Islet precursor cell (in vitro differentiated cells): ENCODE results near the gene NPHP4.

Experiments used
- DNase-seq: peaks from one replicate; pipeline ENCODE4 v3.0.0-alpha.2; 2018

The NPHP4 gene

GRCh38 chr1:5949085-5949760 lies 43.0 kb downstream of the NPHP4 start:
- peak; percentile 51 for DNase-seq

- no peak for DNase-seq
Observed at GRCh38 chr1:5948681-5949005, 43.6 kb downstream of the NPHP4 start.

GRCh38 chr1:5947978-5948680 lies 44.1 kb downstream of the NPHP4 start:
- DNase-seq: peak; percentile 36

- peak; percentile 41 for DNase-seq
Observed at GRCh38 chr1:5947071-5947821, 45.0 kb downstream of the NPHP4 start.

GRCh38 chr1:5945445-5945844 lies 46.8 kb downstream of the NPHP4 start:
- DNase-seq: peak; percentile 28

GRCh38 chr1:5944843-5945167 lies 47.4 kb downstream of the NPHP4 start:
- no peak for DNase-seq

GRCh38 chr1:5944154-5944842 lies 47.9 kb downstream of the NPHP4 start:
- peak; percentile 32 for DNase-seq

- DNase-seq: no peak
Observed at GRCh38 chr1:5943343-5944124, 48.7 kb downstream of the NPHP4 start.

- DNase-seq: no peak
Observed at GRCh38 chr1:5941671-5942070, 50.6 kb downstream of the NPHP4 start.

- no peak for DNase-seq
Observed at GRCh38 chr1:5940723-5941407, 51.4 kb downstream of the NPHP4 start.

GRCh38 chr1:5939271-5940170 lies 52.7 kb downstream of the NPHP4 start:
- no peak for DNase-seq

- peak; percentile 70 for DNase-seq
Observed at GRCh38 chr1:5938101-5938646, 54.1 kb downstream of the NPHP4 start.

- no peak for DNase-seq
Observed at GRCh38 chr1:5937373-5937857, 54.8 kb downstream of the NPHP4 start.

- no peak for DNase-seq
Observed at GRCh38 chr1:5936621-5937372, 55.4 kb downstream of the NPHP4 start.

GRCh38 chr1:5936126-5936525 lies 56.1 kb downstream of the NPHP4 start:
- no peak for DNase-seq

- DNase-seq: no peak
Observed at GRCh38 chr1:5935026-5935425, 57.2 kb downstream of the NPHP4 start.

- DNase-seq: no peak
Observed at GRCh38 chr1:5934058-5934884, 58.0 kb downstream of the NPHP4 start.

- no peak for DNase-seq
Observed at GRCh38 chr1:5933676-5934057, 58.6 kb downstream of the NPHP4 start.

- no peak for DNase-seq
Observed at GRCh38 chr1:5933050-5933449, 59.2 kb downstream of the NPHP4 start.
